ENCODE data around the gene PAK4.

PAK4 gene

GRCh38 chr19:39179754-39180153 lies 54.2 kb downstream of the PAK4 start:
- no peak for TF ChIP-seq CTCF (IDR thresholded peaks at IDR 0.05; ENCODE audit: low read depth, low read length)
- no peak overlapping the region for H3K4me3 ChIP-seq (ENCODE audit: low read depth, low read length)

- no peak for TF ChIP-seq CTCF (IDR thresholded peaks at IDR 0.05; ENCODE audit: low read depth, low read length)
- no peak overlapping the region for H3K4me3 ChIP-seq (ENCODE audit: low read depth, low read length)
These were observed 55.2 kb downstream of the PAK4 start for GRCh38 chr19:39180749-39181148.

GRCh38 chr19:39181500-39182173 lies 56.1 kb downstream of the PAK4 start:
- H3K4me3 ChIP-seq (ENCODE audit: low read depth, low read length): no peak overlapping the region
- TF ChIP-seq CTCF (IDR thresholded peaks at IDR 0.05; ENCODE audit: low read depth, low read length): no peak

- TF ChIP-seq CTCF (IDR thresholded peaks at IDR 0.05; ENCODE audit: low read depth, low read length): no peak
- no peak overlapping the region for H3K4me3 ChIP-seq (ENCODE audit: low read depth, low read length)
These were observed 56.6 kb downstream of the PAK4 start for GRCh38 chr19:39182174-39182505.

- no peak overlapping the region for H3K4me3 ChIP-seq (ENCODE audit: low read depth, low read length)
- TF ChIP-seq CTCF (IDR thresholded peaks at IDR 0.05; ENCODE audit: low read depth, low read length): no peak
These were observed 57.5 kb downstream of the PAK4 start for GRCh38 chr19:39183104-39183503.

- no peak overlapping the region for H3K4me3 ChIP-seq (ENCODE audit: low read depth, low read length)
- no peak for TF ChIP-seq CTCF (IDR thresholded peaks at IDR 0.05; ENCODE audit: low read depth, low read length)
These were observed 60.8 kb downstream of the PAK4 start for GRCh38 chr19:39186391-39186790.

GRCh38 chr19:39187552-39187943 lies 62.0 kb downstream of the PAK4 start:
- no peak overlapping the region for H3K4me3 ChIP-seq (ENCODE audit: low read depth, low read length)

More at GRCh38 chr19:39187552-39187943, 62.0 kb downstream of the PAK4 start:
- TF ChIP-seq CTCF (IDR thresholded peaks at IDR 0.05; ENCODE audit: low read depth, low read length): no peak; the same call in 1 of the 2 replicates

All from WI38 (cell line).